MM.1S (cell line): ENCODE measurements around the gene AKAP6.

Experiments
- EZH2 ChIP-seq: fragments of 300-600 bp; sonication (generic); optimal IDR thresholded peaks from 2 replicates; pipeline ENCODE3; 2017; ENCODE audit warnings: low read depth, mild to moderate bottlenecking, antibody characterized with exemption, low read length, mixed read lengths
- TF ChIP-seq, protein P1 (sequence below): fragments of 300-600 bp; sonication (generic); IDR thresholded peaks from 2 replicates; pipeline ENCODE4 v1.5.1; 2016; ENCODE audit warnings: antibody characterized with exemption, low read length, mixed read lengths

DNA sequence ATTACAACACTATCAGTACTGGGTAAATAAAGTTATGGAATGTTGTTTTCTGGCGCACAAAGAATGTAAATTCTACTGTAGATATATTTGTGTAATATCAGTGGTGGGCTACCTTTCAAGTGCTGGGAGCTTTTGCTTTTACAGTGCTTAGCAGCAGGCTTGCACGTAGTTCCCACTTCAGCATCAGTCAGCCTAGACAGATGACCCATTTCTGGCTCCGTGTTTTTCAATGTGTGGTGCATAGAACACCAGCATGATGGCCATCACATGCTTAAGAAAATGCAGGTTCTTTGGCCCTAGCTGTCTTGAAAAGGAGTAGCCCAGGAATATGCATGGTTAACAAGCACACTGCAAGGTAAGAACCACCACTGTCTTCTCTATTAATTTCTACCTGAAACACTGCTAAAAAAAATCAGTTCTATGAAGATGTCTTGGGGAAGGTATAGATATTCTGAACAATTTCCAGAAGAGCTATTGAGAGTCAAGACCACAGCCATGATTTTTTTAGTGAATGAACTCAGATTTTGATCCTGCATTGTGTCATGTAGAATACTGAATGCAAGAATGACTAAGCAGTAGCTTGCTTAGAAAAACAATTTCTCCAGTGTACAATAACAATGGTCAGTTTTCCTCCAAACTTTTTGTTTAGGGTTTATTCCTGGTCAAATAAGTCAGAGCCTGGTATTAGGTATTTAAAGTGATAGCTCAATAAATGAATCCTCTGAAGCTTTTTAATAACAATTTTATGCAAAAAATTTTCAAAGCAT is 195.7 kb downstream of the AKAP6 start:
- no peak for TF ChIP-seq EZH2
- TF ChIP-seq, protein P1, sequence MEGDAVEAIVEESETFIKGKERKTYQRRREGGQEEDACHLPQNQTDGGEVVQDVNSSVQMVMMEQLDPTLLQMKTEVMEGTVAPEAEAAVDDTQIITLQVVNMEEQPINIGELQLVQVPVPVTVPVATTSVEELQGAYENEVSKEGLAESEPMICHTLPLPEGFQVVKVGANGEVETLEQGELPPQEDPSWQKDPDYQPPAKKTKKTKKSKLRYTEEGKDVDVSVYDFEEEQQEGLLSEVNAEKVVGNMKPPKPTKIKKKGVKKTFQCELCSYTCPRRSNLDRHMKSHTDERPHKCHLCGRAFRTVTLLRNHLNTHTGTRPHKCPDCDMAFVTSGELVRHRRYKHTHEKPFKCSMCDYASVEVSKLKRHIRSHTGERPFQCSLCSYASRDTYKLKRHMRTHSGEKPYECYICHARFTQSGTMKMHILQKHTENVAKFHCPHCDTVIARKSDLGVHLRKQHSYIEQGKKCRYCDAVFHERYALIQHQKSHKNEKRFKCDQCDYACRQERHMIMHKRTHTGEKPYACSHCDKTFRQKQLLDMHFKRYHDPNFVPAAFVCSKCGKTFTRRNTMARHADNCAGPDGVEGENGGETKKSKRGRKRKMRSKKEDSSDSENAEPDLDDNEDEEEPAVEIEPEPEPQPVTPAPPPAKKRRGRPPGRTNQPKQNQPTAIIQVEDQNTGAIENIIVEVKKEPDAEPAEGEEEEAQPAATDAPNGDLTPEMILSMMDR: no peak
